NT2/D1 (cell line): ENCODE measurements around the gene SIX4.

ENCODE experiments used
- DNase-seq: peaks from one replicate; pipeline ENCODE4 v3.0.0-alpha.2; 2011; ENCODE audit warnings: low read depth, low spot score
- H3K27me3 ChIP-seq: 2 replicates; pipeline ENCODE4 v1.6.0; 2011; ENCODE audit warnings: mild to moderate bottlenecking; ENCODE audit not compliant: insufficient read length, insufficient read depth
- H3K36me3 ChIP-seq: 2 replicates; pipeline ENCODE4 v1.6.1; 2011; ENCODE audit warnings: mild to moderate bottlenecking, low read length, mixed read lengths; ENCODE audit not compliant: insufficient read depth, insufficient read length
- H3K4me1 ChIP-seq: 2 replicates; pipeline ENCODE4 v1.5.1; 2011; ENCODE audit not compliant: insufficient read depth, insufficient read length
- H3K4me3 ChIP-seq: 2 replicates; pipeline ENCODE4 v1.5.1; 2011; ENCODE audit warnings: low read depth; ENCODE audit not compliant: insufficient read length
- H3K9ac ChIP-seq: 2 replicates; pipeline ENCODE4 v1.6.0; 2011; ENCODE audit warnings: low read depth; ENCODE audit not compliant: insufficient read length
- H3K9me3 ChIP-seq: 2 replicates; pipeline ENCODE4 v1.5.1; 2011; ENCODE audit warnings: mild to moderate bottlenecking, low read length; ENCODE audit not compliant: insufficient read depth
- SUZ12 ChIP-seq: IDR thresholded peaks from 2 replicates; pipeline ENCODE4 v1.6.1; 2011; ENCODE audit not compliant: insufficient read length, insufficient read depth; ENCODE audit errors: extremely low read depth
- YY1 ChIP-seq: IDR thresholded peaks from 2 replicates; pipeline ENCODE4 v1.6.1; 2011; ENCODE audit not compliant: insufficient read length, insufficient read depth
- ZNF274 ChIP-seq: IDR thresholded peaks from 2 replicates; pipeline ENCODE4 v1.6.1; 2011; ENCODE audit warnings: mild to moderate bottlenecking, low read depth, low read length

SIX4 gene

GRCh38 chr14:60723907-60724618, at the start of gene SIX4:
SIX4 (minus strand) TSS chr14:60724351; CDS start chr14:60724074, 277 bp downstream.
- no peaks in the 10 kb centered on the region for H3K27me3 ChIP-seq
- peak within 1 kb of the TSS; percentile 88 for H3K4me3 ChIP-seq
- peaks cover 6% of the 10 kb centered on the region for H3K4me1 ChIP-seq
- DNase-seq: no peak
- H3K9ac ChIP-seq: peak within 1 kb of the TSS; percentile 93
- H3K9me3 ChIP-seq: no peaks in the 10 kb centered on the region
- H3K36me3 ChIP-seq: peaks cover 13% of the 10 kb centered on the region
- no peak for TF ChIP-seq SUZ12

- Histone ChIP-seq H3K9me3 (no peaks in the 10 kb centered on the region), H3K4me1 (no peaks in the 10 kb centered on the region), H3K27me3 (no peaks in the 10 kb centered on the region), H3K4me3 (no peak overlapping the region), H3K9ac (no peak overlapping the region), H3K36me3 (no peaks in the 10 kb centered on the region)
- TF ChIP-seq SUZ12 (no peak), ZNF274 (no peak), YY1 (no peak)
- DNase-seq: no peak
These were observed 49.4 kb upstream of the SIX4 start for GRCh38 chr14:60773558-60773957.

GRCh38 chr14:60771117-60771516, 47.0 kb upstream of the SIX4 start:
- no peak overlapping the region for H3K9ac ChIP-seq
- H3K27me3 ChIP-seq: no peaks in the 10 kb centered on the region
- H3K4me1 ChIP-seq: no peaks in the 10 kb centered on the region
- no peak for TF ChIP-seq YY1
- TF ChIP-seq ZNF274: no peak
- no peak overlapping the region for H3K4me3 ChIP-seq
- no peaks in the 10 kb centered on the region for H3K36me3 ChIP-seq
- no peak for DNase-seq
- H3K9me3 ChIP-seq: no peaks in the 10 kb centered on the region

- no peaks in the 10 kb centered on the region for H3K9me3 ChIP-seq
- H3K27me3 ChIP-seq: no peaks in the 10 kb centered on the region
- no peaks in the 10 kb centered on the region for H3K36me3 ChIP-seq
- no peak overlapping the region for H3K4me3 ChIP-seq
- no peaks in the 10 kb centered on the region for H3K4me1 ChIP-seq
- H3K9ac ChIP-seq: no peak overlapping the region
- TF ChIP-seq SUZ12 (no peak), ZNF274 (no peak), YY1 (no peak)
- no peak for DNase-seq
These were observed 44.5 kb upstream of the SIX4 start for GRCh38 chr14:60768602-60769001.

- Histone ChIP-seq H3K9me3 (no peaks in the 10 kb centered on the region), H3K36me3 (no peaks in the 10 kb centered on the region), H3K4me3 (no peak overlapping the region), H3K4me1 (peaks cover 3% of the 10 kb centered on the region), H3K9ac (no peak overlapping the region), H3K27me3 (no peaks in the 10 kb centered on the region)
- TF ChIP-seq SUZ12 (no peak), YY1 (no peak), ZNF274 (no peak)
- peak; percentile 6 for DNase-seq
These were observed 36.7 kb upstream of the SIX4 start for GRCh38 chr14:60760644-60761364.

- no peaks in the 10 kb centered on the region for H3K9me3 ChIP-seq
- no peaks in the 10 kb centered on the region for H3K36me3 ChIP-seq
- no peak overlapping the region for H3K4me3 ChIP-seq
- peaks cover 3% of the 10 kb centered on the region for H3K4me1 ChIP-seq
- H3K9ac ChIP-seq: no peak overlapping the region
- DNase-seq: no peak
- TF ChIP-seq SUZ12: no peak
- TF ChIP-seq YY1: no peak
- no peak for TF ChIP-seq ZNF274
- no peaks in the 10 kb centered on the region for H3K27me3 ChIP-seq
These were observed 36.1 kb upstream of the SIX4 start for GRCh38 chr14:60760209-60760608.

GRCh38 chr14:60758885-60759284, 34.7 kb upstream of the SIX4 start:
- no peaks in the 10 kb centered on the region for H3K9me3 ChIP-seq
- no peak overlapping the region for H3K9ac ChIP-seq
- DNase-seq: no peak
- H3K36me3 ChIP-seq: no peaks in the 10 kb centered on the region
- TF ChIP-seq YY1 (no peak), SUZ12 (no peak), ZNF274 (no peak)
- no peaks in the 10 kb centered on the region for H3K27me3 ChIP-seq
- no peak overlapping the region for H3K4me3 ChIP-seq
- H3K4me1 ChIP-seq: peaks cover 3% of the 10 kb centered on the region
